ENCODE measurements around the gene EPO.

- TF ChIP-seq, protein P1, sequence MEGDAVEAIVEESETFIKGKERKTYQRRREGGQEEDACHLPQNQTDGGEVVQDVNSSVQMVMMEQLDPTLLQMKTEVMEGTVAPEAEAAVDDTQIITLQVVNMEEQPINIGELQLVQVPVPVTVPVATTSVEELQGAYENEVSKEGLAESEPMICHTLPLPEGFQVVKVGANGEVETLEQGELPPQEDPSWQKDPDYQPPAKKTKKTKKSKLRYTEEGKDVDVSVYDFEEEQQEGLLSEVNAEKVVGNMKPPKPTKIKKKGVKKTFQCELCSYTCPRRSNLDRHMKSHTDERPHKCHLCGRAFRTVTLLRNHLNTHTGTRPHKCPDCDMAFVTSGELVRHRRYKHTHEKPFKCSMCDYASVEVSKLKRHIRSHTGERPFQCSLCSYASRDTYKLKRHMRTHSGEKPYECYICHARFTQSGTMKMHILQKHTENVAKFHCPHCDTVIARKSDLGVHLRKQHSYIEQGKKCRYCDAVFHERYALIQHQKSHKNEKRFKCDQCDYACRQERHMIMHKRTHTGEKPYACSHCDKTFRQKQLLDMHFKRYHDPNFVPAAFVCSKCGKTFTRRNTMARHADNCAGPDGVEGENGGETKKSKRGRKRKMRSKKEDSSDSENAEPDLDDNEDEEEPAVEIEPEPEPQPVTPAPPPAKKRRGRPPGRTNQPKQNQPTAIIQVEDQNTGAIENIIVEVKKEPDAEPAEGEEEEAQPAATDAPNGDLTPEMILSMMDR (conservative IDR thresholded peaks at IDR 0.05), result no peak
- TF ChIP-seq EZH2 (IDR thresholded peaks at IDR 0.05; ENCODE audit: low read depth), result no peak
Observed at GRCh38 chr7:100739934-100740333, 19.7 kb downstream of the EPO start.
